ENCODE results near the gene C5orf24.
"Not testable (repeated sequence)": the region's sequence is repeated elsewhere in the genome, so short reads cannot be mapped to it uniquely, and the experiment has no call there.

The C5orf24 gene

DNA sequence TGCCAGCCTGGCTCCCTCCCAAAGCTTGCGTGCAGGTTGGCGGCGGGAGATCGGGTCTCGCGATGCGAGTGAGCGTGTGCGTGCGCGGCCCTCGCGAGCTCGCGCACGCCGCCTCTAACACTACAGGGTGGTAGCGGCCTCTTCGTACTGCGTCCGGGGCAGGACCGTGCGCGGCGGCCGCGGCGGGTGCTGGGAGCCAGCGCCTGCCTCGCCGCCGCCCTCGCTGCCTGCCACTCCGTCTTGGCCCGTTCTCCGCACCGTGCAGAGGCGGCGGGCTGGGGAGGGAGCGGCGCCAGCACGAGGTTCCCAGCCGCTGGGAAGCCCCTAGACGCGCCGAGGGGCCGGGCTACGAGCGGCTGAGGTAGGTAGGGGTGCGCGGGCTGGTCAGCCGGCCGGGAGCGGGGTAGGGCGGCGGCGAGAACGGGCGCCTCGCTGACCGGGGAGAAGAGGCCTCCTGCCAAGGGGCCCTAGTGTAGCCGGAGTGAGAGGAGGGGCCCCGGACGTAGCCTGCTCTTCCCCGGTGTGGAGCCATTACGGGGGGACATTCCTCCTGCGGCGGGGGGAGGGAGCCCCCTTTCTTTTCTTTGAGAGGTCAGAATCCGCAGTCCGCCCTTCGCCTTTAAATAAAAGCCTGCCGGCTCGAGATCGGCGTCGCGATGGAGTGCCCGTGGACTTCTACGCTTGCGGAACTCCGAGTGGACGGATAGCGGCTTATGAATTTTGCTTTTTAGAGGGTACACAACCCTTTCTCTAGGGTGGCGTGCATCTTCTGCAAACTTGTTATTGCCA, at the start of gene C5orf24:
TSS of gene C5orf24 (plus strand) at position 117 of the 789 bp plus-strand sequence. CDS start 8,933 bp downstream, outside the sequence.
- peak; percentile 84 for DNase-seq

DNA sequence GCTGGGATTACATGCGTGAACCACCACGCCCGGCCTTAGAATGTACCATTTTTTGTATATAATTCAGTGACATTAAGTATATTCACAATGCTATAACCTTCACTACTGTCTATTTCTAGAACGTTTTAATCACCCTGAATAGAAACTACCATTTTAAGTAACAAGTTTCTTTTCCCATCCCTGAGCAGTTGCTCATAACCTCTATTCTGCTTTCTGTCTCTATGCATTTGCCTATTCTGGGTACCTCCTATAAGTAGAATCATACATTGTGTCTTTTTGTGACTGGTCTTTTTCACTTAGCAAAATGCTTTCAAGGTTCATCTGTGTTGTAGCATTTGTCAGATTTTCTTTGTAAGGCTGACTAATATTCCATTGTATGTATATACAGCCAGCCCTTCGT, 47.3 kb upstream of the C5orf24 start:
- DNase-seq: no peak

DNA sequence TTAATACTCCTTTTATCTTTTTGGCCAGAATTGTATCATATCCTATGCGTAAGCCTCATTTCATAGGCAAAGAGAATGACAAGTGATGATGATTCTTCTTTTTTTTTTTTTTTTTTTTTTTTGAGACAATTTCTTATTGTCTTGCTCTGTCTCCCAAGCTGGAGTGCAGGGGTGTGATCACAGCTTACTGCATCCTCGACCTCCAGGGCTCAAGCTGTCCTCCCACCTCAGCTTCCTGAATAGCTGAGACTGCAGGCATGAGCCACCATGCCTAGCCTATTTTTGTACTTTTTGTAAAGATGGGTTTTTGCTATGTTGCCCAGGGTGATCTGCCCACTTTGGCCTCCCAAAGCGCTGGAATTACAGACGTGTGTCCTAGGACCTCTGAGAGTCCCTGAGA, 41.9 kb upstream of the C5orf24 start:
- DNase-seq: no peak

DNA sequence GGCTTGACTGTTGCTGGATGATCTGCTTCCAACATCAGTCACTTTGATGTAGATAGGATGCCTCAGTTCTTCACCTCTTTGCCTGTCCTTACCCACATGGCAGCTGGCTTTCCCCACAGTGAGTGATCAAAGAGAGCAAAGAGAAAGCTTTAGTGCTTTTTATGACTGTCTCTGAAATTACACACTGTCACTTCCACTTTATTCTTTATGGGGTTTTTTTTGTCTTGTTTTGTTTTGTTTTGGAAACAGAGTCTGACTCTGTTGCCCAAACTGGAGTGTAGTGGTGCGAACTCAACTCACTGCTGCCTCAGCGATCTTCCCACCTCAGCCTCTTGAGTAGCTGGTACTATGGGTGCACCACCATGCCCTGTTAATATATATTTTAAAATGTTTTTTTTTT, 32.4 kb upstream of the C5orf24 start:
- no peak for DNase-seq

DNA sequence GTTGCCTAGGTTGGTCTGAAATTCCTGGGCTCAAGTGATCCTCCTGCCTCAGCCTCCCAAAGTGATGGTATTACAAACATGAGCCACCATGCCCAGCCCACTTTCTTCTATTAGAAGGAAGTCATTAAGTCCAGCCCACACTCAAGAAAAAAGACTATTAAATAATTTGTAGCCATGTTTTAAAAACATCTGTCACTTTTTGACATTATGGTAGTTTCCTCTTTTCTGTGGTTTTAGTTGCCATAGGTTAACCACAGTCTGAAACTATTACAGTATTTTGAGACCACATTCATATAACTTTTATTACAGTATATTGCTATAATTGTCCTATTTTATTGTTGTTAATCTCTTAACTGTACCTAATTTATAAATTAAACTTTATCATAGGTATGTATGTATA, 31.9 kb upstream of the C5orf24 start:
- DNase-seq: no peak

DNA sequence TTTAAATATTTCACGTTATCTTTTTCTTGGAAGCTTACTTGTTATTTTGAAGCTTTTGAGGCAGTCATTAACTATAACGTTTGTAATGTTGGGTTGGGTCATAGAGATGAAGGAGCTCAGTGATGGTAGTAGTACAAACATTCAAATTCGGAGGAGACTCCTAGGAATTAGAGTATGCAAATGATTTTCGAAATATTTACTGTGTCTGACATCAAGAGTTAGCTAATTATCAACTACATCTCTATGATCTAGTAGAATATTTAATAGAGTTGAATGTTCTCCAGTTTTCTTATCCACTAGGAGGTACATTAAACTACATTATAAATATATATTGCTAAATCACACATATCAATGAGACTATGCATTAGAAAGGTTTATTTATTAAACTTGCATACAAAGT, 28.8 kb upstream of the C5orf24 start:
- no peak for DNase-seq

DNA sequence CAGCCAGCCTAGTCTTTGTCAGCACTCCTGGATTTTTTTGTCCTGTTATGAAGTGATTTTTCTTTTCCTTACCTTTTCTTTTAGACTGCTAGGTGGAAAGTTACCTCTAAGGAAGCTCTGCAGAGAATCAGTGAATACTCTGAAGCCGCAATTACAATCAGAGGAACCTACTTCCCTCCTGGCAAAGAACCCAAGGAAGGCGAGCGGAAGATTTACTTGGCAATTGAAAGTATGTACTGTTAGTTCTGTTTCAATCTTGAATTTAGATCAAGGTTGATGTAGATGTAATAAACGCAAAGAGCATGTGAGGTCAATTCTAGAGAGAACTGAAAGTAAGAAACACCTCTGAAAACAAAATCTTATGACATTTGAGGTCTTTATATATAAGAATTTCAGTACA, 27.0 kb upstream of the C5orf24 start:
- no peak for DNase-seq

DNA sequence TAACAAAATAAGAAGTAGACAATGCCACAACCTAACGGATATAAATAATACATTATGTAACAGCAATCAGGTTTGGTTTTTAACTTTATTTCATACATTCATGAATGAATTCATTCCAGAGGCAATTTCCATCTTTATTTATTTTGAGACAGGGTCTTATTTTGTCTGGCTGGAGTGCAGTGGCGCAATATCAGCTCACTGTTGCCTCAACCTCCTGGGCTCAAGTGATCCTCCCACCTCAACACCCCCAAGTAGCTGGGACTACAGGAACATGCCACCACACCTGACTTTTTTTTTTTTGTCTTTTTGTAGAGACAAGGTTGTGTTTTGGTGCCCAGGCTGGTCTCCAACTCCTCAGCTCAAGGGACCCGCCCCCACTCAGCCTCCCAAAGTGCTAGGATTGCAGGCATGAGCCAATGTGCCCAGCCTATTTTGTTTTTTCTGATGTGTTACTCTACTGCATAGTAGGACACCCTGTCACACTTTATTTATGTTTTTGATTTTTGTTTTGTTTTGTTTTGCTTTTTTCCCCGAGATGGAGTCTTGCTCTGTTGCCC, 26.3 kb upstream of the C5orf24 start:
- no peak for DNase-seq

DNA sequence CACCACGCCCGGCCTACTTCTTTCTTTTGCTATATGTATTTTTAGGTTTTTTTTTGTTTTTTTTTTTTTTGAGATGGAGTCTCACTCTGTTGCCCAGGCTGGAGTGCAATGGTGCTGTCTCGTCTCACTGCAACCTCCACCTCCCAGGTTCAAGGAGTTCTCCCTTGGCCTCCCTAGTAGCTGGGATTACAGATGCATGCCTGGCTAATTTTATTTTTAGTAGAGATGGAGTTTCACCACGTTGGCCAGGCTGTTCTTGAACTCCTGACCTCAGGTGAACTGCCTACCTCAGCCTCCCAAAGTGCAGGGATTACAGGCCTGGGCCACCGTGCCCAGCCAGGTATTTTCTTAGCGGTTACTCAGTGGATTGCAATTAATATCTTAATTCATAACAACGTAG, 23.9 kb upstream of the C5orf24 start:
- no peak for DNase-seq

DNA sequence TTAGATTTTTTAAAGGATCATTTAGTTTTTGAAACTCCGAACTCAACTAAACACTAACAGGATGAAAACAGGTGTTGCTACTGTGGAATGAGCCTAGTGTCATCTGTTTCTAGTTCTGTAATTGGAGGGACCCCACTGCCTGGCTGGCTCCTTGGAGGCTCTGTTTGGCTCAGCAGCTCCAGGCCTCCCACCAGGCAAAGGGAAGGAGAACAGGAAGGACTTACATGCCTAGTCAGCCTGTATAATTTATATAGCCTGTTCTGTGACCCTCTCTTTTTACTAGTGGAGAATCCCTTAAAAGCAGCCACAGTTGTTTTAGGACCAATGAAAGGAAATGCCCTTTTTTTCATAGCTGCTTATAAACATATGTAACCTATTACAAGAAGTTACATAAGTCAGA, 21.1 kb upstream of the C5orf24 start:
- DNase-seq: no peak

DNA sequence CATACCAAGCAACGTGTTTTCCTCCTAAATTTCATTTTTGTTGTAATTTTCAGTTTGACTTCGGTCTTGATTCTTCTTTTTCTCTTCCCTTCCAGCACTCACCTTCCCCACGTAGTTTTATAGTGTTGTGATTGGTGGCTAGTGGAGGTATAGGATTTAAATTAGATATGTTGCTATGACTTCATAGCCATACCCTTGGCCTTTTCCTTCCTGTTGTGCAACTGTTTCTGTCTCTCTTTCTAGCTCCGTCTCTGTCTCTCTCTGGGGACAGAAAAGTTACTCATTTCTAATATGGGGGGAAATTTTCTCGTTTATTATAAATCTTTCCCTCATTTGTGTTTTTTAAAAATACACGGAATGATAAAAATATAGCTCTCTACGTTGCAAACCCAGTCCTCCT, 20.6 kb upstream of the C5orf24 start:
- DNase-seq: no peak

DNA sequence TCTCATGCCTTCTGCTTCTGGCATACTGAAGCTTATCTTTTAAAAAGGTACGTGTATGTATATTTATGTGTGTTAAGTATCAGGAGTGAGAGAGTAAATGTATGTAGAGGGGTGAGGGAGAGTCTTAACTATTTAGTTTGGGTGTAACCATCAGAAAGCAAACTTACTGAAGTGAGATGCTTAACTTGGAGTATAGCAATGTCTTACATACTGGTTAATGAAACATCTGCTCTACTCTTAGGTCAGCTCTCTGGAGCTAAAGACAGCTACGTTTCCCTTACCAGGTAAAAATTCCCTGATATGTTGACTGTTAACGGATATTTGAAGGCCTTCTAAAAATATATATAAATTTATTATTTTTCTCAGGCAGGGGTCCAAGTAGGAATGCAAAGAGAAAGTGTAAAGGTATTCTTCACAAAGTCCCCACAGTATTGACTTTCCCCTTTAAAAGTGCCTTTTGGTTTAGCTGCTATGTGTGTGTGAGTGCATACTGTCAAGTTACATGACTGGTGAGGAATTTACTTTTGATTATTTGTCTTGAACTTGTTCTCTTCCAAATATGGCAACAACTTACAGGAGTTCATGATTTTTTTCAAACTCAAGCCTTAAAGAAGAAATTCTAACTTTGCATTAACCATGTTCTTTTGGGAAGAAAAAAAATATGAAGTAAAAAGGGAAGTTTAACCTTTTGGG, 12.3 kb upstream of the C5orf24 start:
- no peak for DNase-seq

DNA sequence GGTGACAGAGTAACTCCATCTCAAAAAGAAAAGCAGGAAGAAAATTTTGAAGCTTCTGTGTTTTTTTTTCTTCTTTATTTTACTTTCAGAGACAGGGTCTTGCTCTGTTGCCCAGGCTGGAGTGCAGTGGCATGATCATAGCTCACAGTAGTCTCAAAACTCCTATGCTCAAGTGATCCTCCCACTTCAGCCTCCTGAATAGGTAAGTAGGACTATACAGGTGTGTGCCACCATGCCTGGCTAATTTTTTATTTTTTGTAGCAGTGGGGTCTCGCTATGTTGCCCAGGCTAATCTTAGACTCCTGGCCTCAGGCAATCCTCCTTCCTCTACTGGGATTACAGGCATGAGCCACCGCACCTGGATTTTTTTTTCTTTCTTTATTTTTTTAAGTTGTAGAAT, 10.1 kb upstream of the C5orf24 start:
- no peak for DNase-seq

DNA sequence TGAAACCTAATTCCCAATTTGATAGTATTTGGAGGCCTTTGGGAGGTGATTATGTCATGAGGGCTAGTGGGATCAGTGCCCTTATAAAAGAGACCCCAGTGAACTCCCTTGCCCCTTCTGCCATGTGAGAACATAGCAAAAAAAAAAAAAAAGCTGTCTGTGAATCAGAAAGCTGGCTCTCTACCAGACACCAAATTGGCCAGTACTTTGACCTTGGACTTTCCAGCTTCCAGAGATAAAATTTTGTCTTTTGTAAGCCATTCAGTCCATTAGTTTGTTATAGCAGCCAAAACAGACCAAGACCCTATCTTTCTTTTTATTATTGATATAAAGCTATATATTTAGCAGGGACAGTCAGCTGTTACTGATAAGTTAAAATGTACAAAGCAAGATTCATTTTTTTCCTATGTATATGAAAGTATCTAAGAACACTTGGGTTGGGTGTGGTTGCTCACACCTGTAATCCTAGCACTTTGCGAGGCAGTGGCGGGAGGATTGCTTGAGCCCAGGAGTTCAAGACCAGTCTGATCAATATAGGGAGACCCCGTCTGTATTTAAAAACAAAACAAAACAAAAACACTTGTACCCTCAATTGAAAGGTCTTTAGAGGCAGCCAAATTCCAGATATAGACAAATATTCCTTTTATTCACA, 8.1 kb upstream of the C5orf24 start:
- no peak for DNase-seq

DNA sequence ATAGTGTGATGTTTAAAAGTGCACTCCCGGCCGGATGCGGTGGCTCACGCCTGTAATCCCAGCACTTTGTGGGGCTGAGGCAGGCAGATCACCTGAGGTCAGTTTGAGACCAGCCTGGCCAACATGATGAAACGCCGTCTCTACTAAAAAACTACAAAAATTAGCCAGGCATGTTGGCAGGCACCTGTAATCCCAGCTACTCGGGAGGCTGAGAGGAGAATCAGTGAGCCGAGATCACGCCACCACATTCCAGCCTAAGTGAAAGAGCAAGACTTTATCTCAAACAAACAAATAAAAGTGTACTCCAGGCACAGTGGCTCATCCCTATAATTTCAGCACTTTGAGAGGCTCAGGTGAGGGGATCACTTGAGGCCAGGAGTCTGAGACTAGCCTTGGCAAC, 7.4 kb upstream of the C5orf24 start:
- DNase-seq: not testable (repeated sequence)

DNA sequence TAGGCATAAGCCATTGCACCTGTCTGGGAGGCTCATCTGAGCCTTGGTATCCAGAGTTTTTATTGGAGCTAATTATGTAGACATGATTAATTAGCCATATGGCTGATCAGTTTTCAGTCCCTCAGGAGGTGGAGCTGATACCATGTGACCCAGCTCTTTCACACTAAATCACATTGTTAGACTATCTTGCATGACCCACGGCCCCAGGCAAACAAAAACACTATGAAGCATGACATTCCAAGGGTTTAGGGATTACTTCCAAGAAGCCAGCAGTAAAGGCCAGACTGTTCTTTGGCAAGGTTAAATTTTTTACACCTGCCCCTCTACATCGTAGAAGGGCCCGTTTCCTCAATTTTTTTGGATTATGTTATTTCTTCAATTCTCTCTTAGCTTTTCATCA, 5.0 kb upstream of the C5orf24 start:
- DNase-seq: no peak

DNA sequence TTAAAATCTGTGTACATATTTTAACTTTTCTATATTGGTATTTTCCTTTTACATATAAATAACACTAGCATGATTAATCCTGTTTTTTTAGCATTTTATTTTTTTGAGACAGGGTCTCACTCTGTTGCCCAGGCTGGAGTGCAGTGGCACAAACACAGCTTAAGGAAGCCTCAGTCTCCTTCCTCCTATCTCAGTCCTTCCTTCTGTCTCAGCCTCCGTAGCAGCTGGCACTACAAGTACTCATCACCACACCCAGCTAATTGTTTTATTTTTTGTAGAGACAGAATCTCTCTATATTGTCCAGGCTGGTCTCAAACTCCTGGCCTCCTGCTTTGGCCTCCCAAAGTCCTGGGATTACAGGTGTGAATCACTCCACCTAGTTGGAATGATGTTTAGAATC, 1.5 kb upstream of the C5orf24 start:
- DNase-seq: no peak

DNA sequence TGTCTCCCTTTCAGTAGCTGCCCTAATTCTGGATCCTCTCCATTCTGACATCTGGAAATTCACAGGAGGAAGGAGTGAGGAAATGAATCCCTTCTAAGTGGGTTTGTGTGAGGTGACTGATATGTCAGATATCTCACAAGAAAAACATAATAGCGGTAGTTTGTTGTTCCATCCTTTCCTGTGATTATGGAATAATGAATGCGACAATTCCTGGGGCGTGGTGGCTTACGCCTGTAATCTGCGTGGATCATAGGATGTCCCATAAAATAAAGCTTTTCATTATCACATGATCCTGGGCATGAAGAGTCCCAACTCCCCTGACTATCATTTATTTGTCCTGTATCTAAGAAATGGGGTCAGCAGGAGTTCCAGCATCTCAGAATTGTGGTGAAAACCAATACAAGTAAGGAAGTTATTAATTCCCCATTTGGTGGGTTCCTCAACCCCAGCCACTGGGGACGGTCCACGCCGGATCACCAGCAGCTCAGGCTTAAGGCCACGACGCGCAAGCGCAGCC, 375 bp upstream of the C5orf24 start:
- DNase-seq: no peak

DNA sequence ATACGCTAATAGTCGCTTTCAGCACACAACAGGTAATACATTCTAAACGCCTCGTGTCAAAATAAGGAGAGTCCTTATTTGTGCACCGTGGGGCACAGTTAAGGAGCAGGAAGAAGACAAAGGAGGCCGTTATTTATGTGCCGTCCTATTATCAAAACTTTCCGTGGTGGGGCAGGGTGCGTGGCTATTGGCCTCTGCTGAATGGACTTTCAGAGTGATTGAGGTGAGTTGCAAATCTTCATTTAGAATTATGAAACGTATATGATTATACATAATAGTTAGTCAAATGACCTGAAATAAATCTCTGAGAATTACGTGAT, 833 bp downstream of the C5orf24 start:
- peak; percentile 14 for DNase-seq

DNA sequence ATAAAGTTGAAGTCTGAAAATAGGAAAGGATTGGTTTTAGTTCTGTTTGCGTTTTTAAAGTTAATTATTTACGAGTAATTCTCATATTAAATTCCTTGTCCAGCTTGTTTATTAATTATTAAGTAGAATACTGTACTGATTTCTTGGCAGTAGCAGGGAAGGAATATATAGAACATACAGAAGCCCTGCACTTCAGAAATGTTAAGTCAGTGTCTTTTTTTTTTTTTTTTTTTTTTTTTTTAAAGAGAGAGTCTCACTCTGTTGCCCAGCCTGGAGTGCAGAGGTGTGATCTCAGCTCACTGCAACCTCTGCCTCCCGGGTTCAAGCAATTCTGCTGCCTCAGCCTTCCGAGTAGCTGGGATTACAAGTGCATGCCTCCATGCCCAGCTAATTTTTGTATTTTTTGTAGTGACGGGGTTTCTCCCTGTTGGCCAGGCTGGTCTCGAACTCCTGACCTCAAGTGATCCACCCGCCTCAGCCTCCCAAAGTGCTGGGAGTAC, 3.7 kb downstream of the C5orf24 start:
- DNase-seq: not testable (repeated sequence)

DNA sequence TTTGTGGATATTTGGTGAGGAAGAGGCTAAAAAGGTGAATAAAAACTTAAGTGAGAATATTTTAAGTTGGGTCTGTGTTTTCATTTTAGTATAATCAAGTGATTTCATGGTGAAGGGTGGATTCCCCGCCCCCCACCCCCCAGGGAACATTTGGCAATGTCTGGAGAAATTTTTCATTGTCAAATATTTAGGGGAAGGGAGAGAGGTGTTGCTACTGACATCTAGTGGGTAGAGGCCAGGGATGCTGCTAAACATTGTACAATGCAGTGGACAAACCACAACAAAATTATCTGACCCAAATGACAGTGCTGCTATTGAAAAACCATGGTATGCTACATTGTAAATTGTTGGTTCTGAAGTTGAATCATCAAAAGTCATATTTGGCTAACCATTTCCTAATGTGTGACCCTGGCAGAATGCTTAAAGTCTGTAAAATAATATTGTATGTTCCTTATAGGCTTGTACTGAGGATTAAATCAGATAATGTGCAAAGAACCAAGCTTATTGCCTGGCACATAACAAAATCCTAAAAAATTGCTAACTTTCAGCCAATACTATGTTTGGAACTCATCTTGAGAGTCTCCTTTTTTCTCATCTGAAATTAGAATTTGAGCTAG, 5.6 kb downstream of the C5orf24 start:
- peak; percentile 5 for DNase-seq

DNA sequence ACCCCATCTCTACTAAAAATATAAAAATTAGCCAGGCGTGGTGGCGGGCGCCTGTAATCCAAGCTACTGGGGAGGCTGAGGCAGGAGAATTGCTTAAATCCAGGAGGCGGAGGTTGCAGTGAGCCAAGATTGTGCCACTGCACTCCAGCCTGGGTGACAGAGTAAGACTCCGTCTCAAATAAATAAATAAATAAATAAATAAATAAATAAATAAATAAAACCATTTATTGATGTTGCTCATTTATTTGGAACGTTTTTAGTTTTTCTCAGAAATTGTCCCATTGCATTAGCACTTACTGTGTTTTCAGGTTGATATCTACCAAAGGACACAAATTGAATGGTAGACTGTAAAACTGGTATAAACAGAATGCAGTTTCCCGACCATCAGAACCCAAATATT, 10.7 kb downstream of the C5orf24 start:
- not testable (repeated sequence) for DNase-seq

DNA sequence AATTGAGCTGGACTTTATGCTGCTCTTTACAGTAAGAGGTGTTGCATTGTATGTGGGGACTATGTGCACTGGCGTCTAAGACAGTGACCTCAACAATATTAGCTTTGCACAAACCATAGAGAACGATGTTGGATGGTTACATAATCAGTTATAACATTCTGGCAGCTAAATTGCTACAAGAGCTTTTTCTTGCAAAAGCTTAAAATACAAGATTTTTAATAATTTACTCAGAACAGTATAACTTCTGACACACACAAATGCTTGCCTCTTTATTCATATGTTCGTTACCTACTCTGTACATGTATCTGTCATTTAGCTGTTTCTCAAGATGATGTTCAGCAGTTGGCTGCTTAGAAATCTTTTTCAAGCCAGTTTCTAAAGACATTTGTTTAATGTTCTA, 11.6 kb downstream of the C5orf24 start:
- no peak for DNase-seq
